ENCODE results near the gene BBOF1.

Gene BBOF1

GRCh38 chr14:74084277-74085046 is 65.3 kb downstream of the BBOF1 start, which contains the start of the genes ALDH6A1 and LIN52:
ALDH6A1 (minus strand) TSS chr14:74084453; CDS start chr14:74084394, 59 bp downstream.
LIN52 (plus strand) TSS chr14:74084956; CDS start chr14:74084975, 19 bp downstream.
- Histone ChIP-seq H3K9ac (ENCODE audit: low read depth, low read length) (peak within 1 kb of the TSS; percentile 80), H4K20me1 (ENCODE audit: insufficient read depth, low read length) (no peaks in the 10 kb centered on the region; the same call in 1 of the 2 replicates), H3K4me1 (ENCODE audit: insufficient read depth, low read length) (peaks cover 29% of the 10 kb centered on the region), H3K36me3 (ENCODE audit: insufficient read depth, low read length) (no peaks in the 10 kb centered on the region; the same call in 1 of the 2 replicates), H2AFZ (ENCODE audit: low read depth, low read length) (peak within 1 kb of the TSS; percentile 96), H3K4me3 (ENCODE audit: low read depth in 1 of 2, low read length in 2 of 2) (peak within 1 kb of the TSS; percentile 88 to 98), H3K79me2 (ENCODE audit: insufficient read depth, low read length) (peaks cover 54% of the 10 kb centered on the region), H3K9me3 (ENCODE audit: insufficient read depth, low read length, severe bottlenecking) (no peaks in the 10 kb centered on the region), H3K27me3 (ENCODE audit: insufficient read depth, low read length, poor library complexity) (no peaks in the 10 kb centered on the region), H3K4me2 (ENCODE audit: insufficient read depth, low read length) (peak within 1 kb of the TSS; percentile 100), H3K27ac (ENCODE audit: low read length) (peak within 1 kb of the TSS; percentile 86)
- TF ChIP-seq EZH2 (IDR thresholded peaks at IDR 0.05; ENCODE audit: borderline replicate concordance, low read depth, low read length, severe bottlenecking) = no peak
- peak; percentile 31 for TF ChIP-seq CTCF (IDR thresholded peaks at IDR 0.05; ENCODE audit: borderline replicate concordance, extremely low read depth, low read length, poor library complexity, severe bottlenecking)
- ATAC-seq (ENCODE audit: insufficient read depth, low read depth) (peak; percentile 93), DNase-seq (peak; percentile 100)

DNA sequence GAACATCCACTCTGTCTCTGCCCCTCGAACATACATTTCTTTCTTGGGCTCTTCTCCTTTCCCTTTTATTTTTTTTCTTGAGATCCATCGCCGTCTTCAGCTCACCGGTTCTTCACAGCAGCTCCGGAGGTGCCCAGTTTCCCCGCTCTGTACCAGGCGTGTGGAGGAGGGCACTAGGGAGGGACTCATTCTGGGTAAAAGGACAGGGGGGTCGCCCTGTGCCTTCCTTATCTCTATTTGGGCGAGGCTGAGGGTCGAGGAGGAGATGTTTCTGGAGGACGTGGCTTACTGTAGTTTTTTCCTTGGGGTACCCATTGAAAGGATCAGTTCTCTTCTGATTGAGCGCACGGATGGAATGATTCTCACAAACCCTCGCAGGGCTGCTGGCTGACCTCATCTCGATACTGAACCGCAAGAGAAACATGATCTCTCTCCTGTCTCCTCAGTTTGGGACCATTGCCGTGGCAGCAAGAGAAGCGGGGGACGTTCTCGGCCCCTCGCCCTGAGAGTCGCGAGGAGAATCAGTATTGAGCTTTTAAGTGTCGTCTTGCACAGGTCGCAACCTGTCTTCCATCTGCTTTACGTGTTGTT is 66.0 kb downstream of the BBOF1 start:
- peaks cover 29% of the 10 kb centered on the region for H3K4me1 ChIP-seq (ENCODE audit: insufficient read depth, low read length)
- peak overlapping the region; percentile 82 for H3K4me2 ChIP-seq (ENCODE audit: insufficient read depth, low read length)
- H3K4me3 ChIP-seq (ENCODE audit: low read depth in 1 of 2, low read length in 2 of 2) = peak overlapping the region; percentile 74
- H3K27me3 ChIP-seq (ENCODE audit: insufficient read depth, low read length, poor library complexity) = no peaks in the 10 kb centered on the region
- H3K36me3 ChIP-seq (ENCODE audit: insufficient read depth, low read length) = no peaks in the 10 kb centered on the region; the same call in 1 of the 2 replicates
- H4K20me1 ChIP-seq (ENCODE audit: insufficient read depth, low read length) = no peaks in the 10 kb centered on the region; the same call in 1 of the 2 replicates
- DNase-seq (no peak), ATAC-seq (ENCODE audit: insufficient read depth, low read depth) (peak; percentile 9)
- no peaks in the 10 kb centered on the region for H3K9me3 ChIP-seq (ENCODE audit: insufficient read depth, low read length, severe bottlenecking)
- peaks cover 60% of the 10 kb centered on the region for H3K79me2 ChIP-seq (ENCODE audit: insufficient read depth, low read length)
- TF ChIP-seq EZH2 (IDR thresholded peaks at IDR 0.05; ENCODE audit: borderline replicate concordance, low read depth, low read length, severe bottlenecking) (no peak), CTCF (IDR thresholded peaks at IDR 0.05; ENCODE audit: borderline replicate concordance, extremely low read depth, low read length, poor library complexity, severe bottlenecking) (no peak)
- peak overlapping the region; percentile 86 for H3K27ac ChIP-seq (ENCODE audit: low read length)
- peak overlapping the region; percentile 94 for H2AFZ ChIP-seq (ENCODE audit: low read depth, low read length)
- H3K9ac ChIP-seq (ENCODE audit: low read depth, low read length) = peak overlapping the region; percentile 72

DNA sequence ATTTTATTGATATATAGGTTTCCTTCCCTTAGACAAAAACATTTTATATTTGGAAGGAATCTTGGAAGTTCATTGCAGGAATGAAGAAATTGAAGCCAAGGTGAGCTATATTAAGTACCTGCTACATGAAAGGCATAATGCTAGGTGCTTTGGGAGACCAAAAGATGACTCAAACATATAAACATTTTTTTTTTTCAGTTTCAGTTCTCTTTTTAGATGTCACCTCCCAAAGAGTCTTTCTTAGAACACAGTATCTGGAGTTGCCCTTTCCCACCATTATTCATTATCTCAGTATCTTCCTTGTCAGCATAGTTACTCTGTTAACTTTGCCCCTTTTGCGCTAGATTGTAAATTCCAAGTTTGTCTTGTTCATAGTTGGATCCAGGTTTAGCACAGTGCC is 66.7 kb downstream of the BBOF1 start:
- ATAC-seq (ENCODE audit: insufficient read depth, low read depth) (no peak), DNase-seq (no peak)
- Histone ChIP-seq H3K9me3 (ENCODE audit: insufficient read depth, low read length, severe bottlenecking) (no peaks in the 10 kb centered on the region), H3K9ac (ENCODE audit: low read depth, low read length) (peak overlapping the region; percentile 72), H3K36me3 (ENCODE audit: insufficient read depth, low read length) (peaks cover 2% of the 10 kb centered on the region), H3K4me2 (ENCODE audit: insufficient read depth, low read length) (peak overlapping the region; percentile 82), H3K4me3 (ENCODE audit: low read depth in 1 of 2, low read length in 2 of 2) (peak overlapping the region; percentile 74; a peak in 3 of 4 replicates), H4K20me1 (ENCODE audit: insufficient read depth, low read length) (no peaks in the 10 kb centered on the region; the same call in 1 of the 2 replicates), H3K4me1 (ENCODE audit: insufficient read depth, low read length) (peaks cover 29% of the 10 kb centered on the region), H3K27me3 (ENCODE audit: insufficient read depth, low read length, poor library complexity) (no peaks in the 10 kb centered on the region), H2AFZ (ENCODE audit: low read depth, low read length) (peak overlapping the region; percentile 94; the same call in 1 of the 2 replicates), H3K27ac (ENCODE audit: low read length) (peak overlapping the region; percentile 86; the same call in 1 of the 2 replicates), H3K79me2 (ENCODE audit: insufficient read depth, low read length) (peaks cover 66% of the 10 kb centered on the region)
- TF ChIP-seq CTCF (IDR thresholded peaks at IDR 0.05; ENCODE audit: borderline replicate concordance, extremely low read depth, low read length, poor library complexity, severe bottlenecking) (no peak), EZH2 (IDR thresholded peaks at IDR 0.05; ENCODE audit: borderline replicate concordance, low read depth, low read length, severe bottlenecking) (no peak)
